HG02763 (cell line): ENCODE measurements around the gene HEPHL1.

Experiments used
- ATAC-seq: cut with Tn5 transposase; IDR thresholded peaks from one replicate; pipeline ENCODE4 v1.9.1; 2021; ENCODE audit warnings: mild to moderate bottlenecking, moderate library complexity; ENCODE audit not compliant: unreplicated experiment

The HEPHL1 gene

GRCh38 chr11:94129512-94130297 is 108.6 kb downstream of the HEPHL1 start:
- ATAC-seq, result no peak

- no peak for ATAC-seq
These were observed 109.3 kb downstream of the HEPHL1 start for GRCh38 chr11:94130298-94131046.

GRCh38 chr11:94131047-94131717 is 110.0 kb downstream of the HEPHL1 start:
- no peak for ATAC-seq

- ATAC-seq, result no peak
These were observed 110.6 kb downstream of the HEPHL1 start for GRCh38 chr11:94131718-94132115.

GRCh38 chr11:94132152-94132558 is 111.0 kb downstream of the HEPHL1 start:
- ATAC-seq, result no peak

- no peak for ATAC-seq
These were observed 111.8 kb downstream of the HEPHL1 start for GRCh38 chr11:94132823-94133408.

- no peak for ATAC-seq
These were observed 112.6 kb downstream of the HEPHL1 start for GRCh38 chr11:94133752-94134151.

GRCh38 chr11:94134651-94135512 is 113.7 kb downstream of the HEPHL1 start:
- ATAC-seq, result no peak

- ATAC-seq, result no peak
These were observed 118.3 kb downstream of the HEPHL1 start for GRCh38 chr11:94139416-94139815.

- no peak for ATAC-seq
These were observed 119.1 kb downstream of the HEPHL1 start for GRCh38 chr11:94140154-94140655.

- no peak for ATAC-seq
These were observed 120.6 kb downstream of the HEPHL1 start for GRCh38 chr11:94141511-94142307.

GRCh38 chr11:94142308-94143281 is 121.4 kb downstream of the HEPHL1 start:
- ATAC-seq, result no peak

- ATAC-seq, result no peak
These were observed 123.1 kb downstream of the HEPHL1 start for GRCh38 chr11:94144216-94144615.

- no peak for ATAC-seq
These were observed 123.5 kb downstream of the HEPHL1 start for GRCh38 chr11:94144664-94145063.

- no peak for ATAC-seq
These were observed 124.3 kb downstream of the HEPHL1 start for GRCh38 chr11:94145431-94145830.

GRCh38 chr11:94145916-94146315 is 124.8 kb downstream of the HEPHL1 start:
- ATAC-seq, result no peak

GRCh38 chr11:94147433-94147845 is 126.3 kb downstream of the HEPHL1 start:
- no peak for ATAC-seq

- no peak for ATAC-seq
These were observed 127.0 kb downstream of the HEPHL1 start for GRCh38 chr11:94148189-94148588.
